ENCODE results near the gene GPC3. TPM values are rescaled to one million over a fixed set of nuclear protein-coding genes. Genes with fewer than 3 reads are reported as not detected.
A peak's percentile ranks its signal among the peaks of the same experiment; 100 is the strongest.

The GPC3 gene
- total RNA-seq, 4 donors from 2014 or later = 1.4 to 5.8 (median 2.7) TPM

GRCh38 chrX:133989993-133990392 lies 4.6 kb upstream of the GPC3 start:
- H3K9me3 ChIP-seq = no peaks in the 10 kb centered on the region
- peaks cover 0 to 7% (median 2%) of the 10 kb centered on the region in 3 donors for H3K27me3 ChIP-seq
- DNase-seq (no peak), ATAC-seq (no peak)
- no peak for TF ChIP-seq POLR2A (IDR thresholded peaks at IDR 0.05)
- TF ChIP-seq CTCF (IDR thresholded peaks at IDR 0.05 in 4 of 5, conservative IDR thresholded peaks at IDR 0.05 in 1 of 5) = no peak
- intact Hi-C loops (cut with DNase I; ENCODE audit: low total_unique reads) = no loop called here
- in situ Hi-C loops (cut with MboI; ENCODE audit: low sequenced_read_pairs in 4 of 4) = no loop called here
- no peak overlapping the region for H3K4me3 ChIP-seq
- no peaks in the 10 kb centered on the region for H3K36me3 ChIP-seq
- H3K4me1 ChIP-seq = peaks cover 0 to 7% of the 10 kb centered on the region in 2 donors
- H3K27ac ChIP-seq = no peak overlapping the region

GRCh38 chrX:133989490-133989889 lies 4.1 kb upstream of the GPC3 start:
- intact Hi-C loops (cut with DNase I; ENCODE audit: low total_unique reads) (no loop called here), in situ Hi-C loops (cut with MboI; ENCODE audit: low sequenced_read_pairs in 4 of 4) (no loop called here)
- Histone ChIP-seq H3K9me3 (no peaks in the 10 kb centered on the region), H3K36me3 (no peaks in the 10 kb centered on the region), H3K4me1 (peaks cover 0 to 9% of the 10 kb centered on the region in 2 donors), H3K27me3 (peaks cover 0 to 7% (median 7%) of the 10 kb centered on the region in 3 donors), H3K4me3 (no peak overlapping the region), H3K27ac (no peak overlapping the region)
- no peak for TF ChIP-seq CTCF (IDR thresholded peaks at IDR 0.05 in 4 of 5, conservative IDR thresholded peaks at IDR 0.05 in 1 of 5)
- no peak for TF ChIP-seq POLR2A (IDR thresholded peaks at IDR 0.05)
- ATAC-seq (no peak), DNase-seq (no peak)

- Histone ChIP-seq H3K36me3 (no peaks in the 10 kb centered on the region), H3K4me3 (no peak overlapping the region), H3K9me3 (no peaks in the 10 kb centered on the region), H3K27ac (no peak overlapping the region), H3K4me1 (peaks cover 0 to 9% of the 10 kb centered on the region in 2 donors), H3K27me3 (peaks cover 0 to 15% (median 11%) of the 10 kb centered on the region in 3 donors)
- no peak for TF ChIP-seq CTCF (IDR thresholded peaks at IDR 0.05 in 4 of 5, conservative IDR thresholded peaks at IDR 0.05 in 1 of 5)
- TF ChIP-seq POLR2A (IDR thresholded peaks at IDR 0.05) = no peak
- ATAC-seq = no peak
- no peak for DNase-seq
- in situ Hi-C loops (cut with MboI; ENCODE audit: low sequenced_read_pairs in 4 of 4) (no loop called here), intact Hi-C loops (cut with DNase I; ENCODE audit: low total_unique reads) (no loop called here)
Observed at GRCh38 chrX:133988010-133988409, 2.6 kb upstream of the GPC3 start.

GRCh38 chrX:133987188-133987587 lies 1.8 kb upstream of the GPC3 start:
- intact Hi-C loops (cut with DNase I; ENCODE audit: low total_unique reads) (no loop called here), in situ Hi-C loops (cut with MboI; ENCODE audit: low sequenced_read_pairs in 4 of 4) (no loop called here)
- H3K4me3 ChIP-seq = no peak overlapping the region
- H3K4me1 ChIP-seq = peaks cover 0 to 9% of the 10 kb centered on the region in 2 donors
- no peaks in the 10 kb centered on the region for H3K9me3 ChIP-seq
- no peak for TF ChIP-seq POLR2A (IDR thresholded peaks at IDR 0.05)
- H3K36me3 ChIP-seq = no peaks in the 10 kb centered on the region
- ATAC-seq = no peak
- peaks cover 0 to 21% (median 11%) of the 10 kb centered on the region in 3 donors for H3K27me3 ChIP-seq
- no peak overlapping the region for H3K27ac ChIP-seq
- DNase-seq = no peak

GRCh38 chrX:133985967-133986683 lies 731 bp upstream of the GPC3 start:
- TF ChIP-seq POLR2A (IDR thresholded peaks at IDR 0.05) (no peak), CTCF (IDR thresholded peaks at IDR 0.05 in 4 of 5, conservative IDR thresholded peaks at IDR 0.05 in 1 of 5) (no peak)
- in situ Hi-C loops (cut with MboI; ENCODE audit: low sequenced_read_pairs in 4 of 4) (no loop called here), intact Hi-C loops (cut with DNase I; ENCODE audit: low total_unique reads) (no loop called here)
- Histone ChIP-seq H3K9me3 (no peaks in the 10 kb centered on the region), H3K27ac (no peak overlapping the region), H3K27me3 (peaks cover 0 to 23% (median 11%) of the 10 kb centered on the region in 3 donors), H3K4me3 (peak overlapping the region in 2 of 4 donors; percentile 31 to 42), H3K4me1 (peaks cover 0 to 9% of the 10 kb centered on the region in 2 donors), H3K36me3 (no peaks in the 10 kb centered on the region)
- no peak for ATAC-seq
- DNase-seq = no peak
